ENCODE results near the gene PDE4D.

The PDE4D gene

GRCh38 chr5:59792983-59793585, 100.4 kb downstream of the PDE4D start:
- no peak overlapping the region for H3K27ac ChIP-seq
- no peak for TF ChIP-seq CTCF (IDR thresholded peaks at IDR 0.05)
- TF ChIP-seq ZFX (IDR thresholded peaks at IDR 0.05; ENCODE audit: borderline replicate concordance): no peak

- TF ChIP-seq CTCF (IDR thresholded peaks at IDR 0.05) (no peak), ZFX (IDR thresholded peaks at IDR 0.05; ENCODE audit: borderline replicate concordance) (no peak)
These were observed 101.9 kb downstream of the PDE4D start for GRCh38 chr5:59791617-59792016.

GRCh38 chr5:59790776-59791475, 102.6 kb downstream of the PDE4D start:
- peak overlapping the region; percentile 7; the same call in 1 of the 2 replicates for H3K27ac ChIP-seq
- TF ChIP-seq ZFX (IDR thresholded peaks at IDR 0.05; ENCODE audit: borderline replicate concordance): no peak
- TF ChIP-seq CTCF (IDR thresholded peaks at IDR 0.05): no peak

More at GRCh38 chr5:59791617-59792016, 101.9 kb downstream of the PDE4D start:
- peak overlapping the region; percentile 7; the same call in 1 of the 2 replicates for H3K27ac ChIP-seq

- no peak for TF ChIP-seq CTCF (IDR thresholded peaks at IDR 0.05)
- TF ChIP-seq ZFX (IDR thresholded peaks at IDR 0.05; ENCODE audit: borderline replicate concordance): no peak
- 0 out of 2 replicates have a peak overlapping the region, but pooled peaks have one; percentile 7 for H3K27ac ChIP-seq
These were observed 103.2 kb downstream of the PDE4D start for GRCh38 chr5:59790376-59790775.

GRCh38 chr5:59789894-59790293, 103.6 kb downstream of the PDE4D start:
- no peak overlapping the region for H3K27ac ChIP-seq
- TF ChIP-seq ZFX (IDR thresholded peaks at IDR 0.05; ENCODE audit: borderline replicate concordance): no peak
- TF ChIP-seq CTCF (IDR thresholded peaks at IDR 0.05): no peak

GRCh38 chr5:59789197-59789596, 104.3 kb downstream of the PDE4D start:
- TF ChIP-seq ZFX (IDR thresholded peaks at IDR 0.05; ENCODE audit: borderline replicate concordance) (no peak), CTCF (IDR thresholded peaks at IDR 0.05) (no peak)
- no peak overlapping the region for H3K27ac ChIP-seq

- no peak overlapping the region for H3K27ac ChIP-seq
- TF ChIP-seq ZFX (IDR thresholded peaks at IDR 0.05; ENCODE audit: borderline replicate concordance): no peak
These were observed 107.2 kb downstream of the PDE4D start for GRCh38 chr5:59786334-59786805.

All from 22Rv1 (cell line).